Skin epidermis (tissue), 12 donors: Measurements from ENCODE around the gene TMEM167B.
"Not testable (repeated sequence)": the region's sequence is repeated elsewhere in the genome, so short reads cannot be mapped to it uniquely, and the experiment has no call there.

Experiments
- H3K27ac ChIP-seq, 21 experiments: fragments of 200-600 bp; sonication (generic) in 11 of 21; one replicate each; pipeline ENCODE4 v1.5.0; 2020; ENCODE audit warnings: mild to moderate bottlenecking in 3 of 21, inconsistent platforms in 2 of 21, moderate library complexity in 2 of 21
- H3K4me3 ChIP-seq, 7 experiments: fragments of 200-600 bp; sonication (generic) in 2 of 7; one replicate each; pipeline ENCODE4 v1.5.0; 2020; ENCODE audit warnings: inconsistent platforms in 2 of 7, mild to moderate bottlenecking in 2 of 7, moderate library complexity in 1 of 7

The TMEM167B gene

GRCh38 chr1:109142725-109143124 is 52.2 kb downstream of the TMEM167B start:
- not testable (repeated sequence) for H3K4me3 ChIP-seq, H3K27ac ChIP-seq
